K562 (cell line): ENCODE measurements around the gene DGAT2. TPM values are rescaled to one million over a fixed set of nuclear protein-coding genes. Genes with fewer than 3 reads are reported as not detected.
A peak's percentile ranks its signal among the peaks of the same experiment; 100 is the strongest.

Source experiments
- BCLAF1 ChIP-seq, 2 experiments: fragments of 450-650 bp in 1 of 2; IDR thresholded peaks; 2 replicates each; pipeline ENCODE4 v1.6.1; 2011 to 2017; ENCODE audit warnings: low read depth in 2 of 2, antibody characterized with exemption in 1 of 2, borderline replicate concordance in 1 of 2, low read length in 1 of 2, mild to moderate bottlenecking in 1 of 2, mixed read lengths in 1 of 2; ENCODE audit not compliant: control insufficient read depth in 1 of 2
- CREBBP ChIP-seq: IDR thresholded peaks from one replicate; pipeline ENCODE4 v1.6.1; 2012; ENCODE audit warnings: low read depth, mild to moderate bottlenecking, control low read depth, inconsistent platforms, low read length
- EP400 ChIP-seq: fragments of 450-650 bp; IDR thresholded peaks from 2 replicates; pipeline ENCODE4 v1.6.1; 2017; ENCODE audit warnings: antibody characterized with exemption, mild to moderate bottlenecking, moderate library complexity
- HMGN3 ChIP-seq: IDR thresholded peaks from 2 replicates; pipeline ENCODE4 v1.6.1; 2011; ENCODE audit warnings: borderline replicate concordance, low read depth, mild to moderate bottlenecking, mixed read lengths, low read length; ENCODE audit not compliant: insufficient read length; ENCODE audit errors: extremely low read depth
- KDM1A ChIP-seq, 2 experiments: fragments of 450-650 bp; IDR thresholded peaks; 2 replicates each; pipeline ENCODE4 v1.6.1; 2016; ENCODE audit warnings: mild to moderate bottlenecking in 2 of 2
- MCM7 ChIP-seq, 2 experiments: fragments of 450-650 bp; IDR thresholded peaks; 2 replicates each; pipeline ENCODE4 v1.6.1; 2016 to 2018
- MECOM ChIP-seq: fragments of 250-450 bp; sonication (Bioruptor Pico); IDR thresholded peaks from 2 replicates; pipeline ENCODE4 v1.8.0; 2022; ENCODE audit warnings: inconsistent platforms
- MEF2D ChIP-seq: conservative IDR thresholded peaks from 2 replicates; pipeline ENCODE4 v1.6.1; 2016; ENCODE audit warnings: low read depth, missing genetic modification characterization, missing compliant biosample characterization
- POU5F1 ChIP-seq: fragments of 150-350 bp; IDR thresholded peaks from 2 replicates; pipeline ENCODE4 v1.6.1; 2014; ENCODE audit warnings: borderline replicate concordance, low read length, low read depth, mild to moderate bottlenecking; ENCODE audit not compliant: partially characterized antibody
- TBL1XR1 ChIP-seq, 2 experiments: IDR thresholded peaks; 2 replicates each; pipeline ENCODE4 v1.6.1; 2012; ENCODE audit warnings: improper control_type of control experiment in 2 of 2, low read length in 2 of 2, mild to moderate bottlenecking in 1 of 2
- ZNF23 ChIP-seq: fragments of 250-450 bp; sonication (Bioruptor Pico); IDR thresholded peaks from 2 replicates; pipeline ENCODE4 v1.4.0; 2020; ENCODE audit warnings: mild to moderate bottlenecking
- ZNF511 ChIP-seq: sonication (generic); formaldehyde crosslinking; IDR thresholded peaks from 2 replicates; pipeline ENCODE4 v1.8.0; 2022; ENCODE audit warnings: mild to moderate bottlenecking, missing genetic modification reagents
- ZNF609 ChIP-seq: sonication (generic); formaldehyde crosslinking; IDR thresholded peaks from 2 replicates; pipeline ENCODE4 v1.8.1; 2023; ENCODE audit warnings: missing genetic modification reagents, mild to moderate bottlenecking, borderline replicate concordance
- ZNF79 ChIP-seq: fragments of 250-450 bp; sonication (Bioruptor Pico); IDR thresholded peaks from 2 replicates; pipeline ENCODE4 v1.4.0; 2020; ENCODE audit warnings: low read depth, mild to moderate bottlenecking, moderate library complexity
- polyA plus RNA-seq, 8 experiments: library from polyadenylated mRNA; depleted of rRNA in 4 of 8; stranded (reverse) in 5 of 8; unstranded in 3 of 8; fragments of >200 nt; fragmentation: Nextera tagmentation in 2 of 8; fragmentation: Illumina TruSeq in 1 of 8; extraction: Ambion mirVana in 2 of 8; extraction: Trizol in 1 of 8; gene quantifications; 2 replicates each; pipeline versions ENCODE4 v1.2.1 to v1.2.3, GENCODE V29; 2011 to 2014; ENCODE audit warnings: inconsistent platforms in 1 of 8, missing spikeins in 1 of 8
- total RNA-seq, 7 experiments: library from RNA; depleted of rRNA in 6 of 7; stranded (reverse); fragments of >200 nt in 6 of 7; fragmentation: Illumina TruSeq in 2 of 7; extraction: Trizol in 2 of 7; gene quantifications; 2 replicates each; pipeline versions ENCODE4 v1.2.1 to v1.2.3, GENCODE V29; 2011 to 2021; ENCODE audit warnings: low replicate concordance in 1 of 7

Gene DGAT2
- total and polyA plus RNA-seq, 9 of the 15 experiments (the other 6 are each of a cell fraction or from before 2014, with no cell fraction given), result 0.68 to 2.8 (median 1.8) TPM

GRCh38 chr11:75768112-75768908, at the start of gene DGAT2 (continued):
- TF ChIP-seq ZNF609 (CRISPR knock-in tag) (no peak), MCM7 (IDR thresholded peaks at IDR 0.05) (no peak), KDM1A (IDR thresholded peaks at IDR 0.05) (no peak), MECOM (CRISPR knock-in tag) (no peak), TBL1XR1 (IDR thresholded peaks at IDR 0.05; ENCODE audit: low read length in 2 of 2) (0 out of 4 replicates have a peak, but pooled peaks have one; percentile 15 to 36), ZNF79 (CRISPR knock-in tag) (no peak), ZNF511 (CRISPR knock-in tag) (0 out of 2 replicates have a peak, but pooled peaks have one; percentile 44), BCLAF1 (IDR thresholded peaks at IDR 0.05; ENCODE audit: borderline replicate concordance in 1 of 2, control insufficient read depth in 1 of 2, low read depth in 2 of 2, low read length in 1 of 2) (peak in 1 of 2 experiments; percentile 98; a peak in 2 of 4 replicates), HMGN3 (peak; percentile 81), POU5F1 (no peak), CREBBP (no peak), ZNF23 (CRISPR knock-in tag) (no peak), MEF2D (tag) (peak; percentile 26; the same call in 1 of the 2 replicates), EP400 (peak; percentile 87)
